ENCODE measurements around the gene SLC38A2. TPM values are rescaled to one million over a fixed set of nuclear protein-coding genes. Genes with fewer than 3 reads are reported as not detected.

The SLC38A2 gene
- total and polyA plus RNA-seq, 9 donors = 66.1 to 130 (median 104) TPM

GRCh38 chr12:46409342-46409741 lies 36.8 kb upstream of the SLC38A2 start:
- Histone ChIP-seq H3K27me3 (ENCODE audit: control insufficient read depth, insufficient read depth, low read length) (no peaks in the 10 kb centered on the region), H3K27ac (ENCODE audit: low read length) (no peak overlapping the region), H3K4me1 (ENCODE audit: control insufficient read depth, insufficient read depth, low read length) (peaks cover 2% of the 10 kb centered on the region), H3K9me3 (replicated peaks; ENCODE audit: control insufficient read depth, low read depth, low read length) (no peaks in the 10 kb centered on the region), H3K4me3 (ENCODE audit: low read length) (no peak overlapping the region), H3K36me3 (ENCODE audit: control insufficient read depth, insufficient read depth, low read length) (no peaks in the 10 kb centered on the region)
- no CpG with 5 or more reads among the region's 3 CpGs for WGBS (ENCODE audit: insufficient coverage)
- DNase-seq = no peak

- Histone ChIP-seq H3K4me3 (ENCODE audit: low read length) (no peak overlapping the region), H3K27me3 (ENCODE audit: control insufficient read depth, insufficient read depth, low read length) (no peaks in the 10 kb centered on the region), H3K27ac (ENCODE audit: low read length) (no peak overlapping the region), H3K36me3 (ENCODE audit: control insufficient read depth, insufficient read depth, low read length) (no peaks in the 10 kb centered on the region), H3K9me3 (replicated peaks; ENCODE audit: control insufficient read depth, low read depth, low read length) (no peaks in the 10 kb centered on the region), H3K4me1 (ENCODE audit: control insufficient read depth, insufficient read depth, low read length) (peaks cover 2% of the 10 kb centered on the region)
- WGBS (ENCODE audit: insufficient coverage) = 33% methylated on average over 3 of the region's 4 CpGs
- no peak for DNase-seq
These were observed 35.9 kb upstream of the SLC38A2 start for GRCh38 chr12:46408441-46408840.

- Histone ChIP-seq H3K4me3 (ENCODE audit: low read length) (no peak overlapping the region), H3K27ac (ENCODE audit: low read length) (no peak overlapping the region)
- WGBS (ENCODE audit: insufficient coverage) = no CpG with 5 or more reads among the region's 2 CpGs
These were observed 34.8 kb upstream of the SLC38A2 start for GRCh38 chr12:46407361-46407760.

GRCh38 chr12:46406352-46407027 lies 33.9 kb upstream of the SLC38A2 start:
- Histone ChIP-seq H3K27ac (ENCODE audit: low read length) (no peak overlapping the region), H3K4me1 (ENCODE audit: control insufficient read depth, insufficient read depth, low read length) (peaks cover 5% of the 10 kb centered on the region), H3K4me3 (ENCODE audit: low read length) (no peak overlapping the region), H3K27me3 (ENCODE audit: control insufficient read depth, insufficient read depth, low read length) (no peaks in the 10 kb centered on the region), H3K9me3 (replicated peaks; ENCODE audit: control insufficient read depth, low read depth, low read length) (no peaks in the 10 kb centered on the region), H3K36me3 (ENCODE audit: control insufficient read depth, insufficient read depth, low read length) (no peaks in the 10 kb centered on the region)
- WGBS (ENCODE audit: insufficient coverage) = no CpG with 5 or more reads among the region's 1 CpG
- DNase-seq = no peak

More at GRCh38 chr12:46407361-46407760, 34.8 kb upstream of the SLC38A2 start:
- no peaks in the 10 kb centered on the region for H3K9me3 ChIP-seq (replicated peaks; ENCODE audit: control insufficient read depth, low read depth, low read length)
- no peaks in the 10 kb centered on the region for H3K36me3 ChIP-seq (ENCODE audit: control insufficient read depth, insufficient read depth, low read length)
- no peak for DNase-seq
- H3K4me1 ChIP-seq (ENCODE audit: control insufficient read depth, insufficient read depth, low read length) = peaks cover 4% of the 10 kb centered on the region
- no peaks in the 10 kb centered on the region for H3K27me3 ChIP-seq (ENCODE audit: control insufficient read depth, insufficient read depth, low read length)

- Histone ChIP-seq H3K4me1 (ENCODE audit: control insufficient read depth, insufficient read depth, low read length) (peaks cover 7% of the 10 kb centered on the region), H3K9me3 (replicated peaks; ENCODE audit: control insufficient read depth, low read depth, low read length) (no peaks in the 10 kb centered on the region), H3K27ac (ENCODE audit: low read length) (no peak overlapping the region)
These were observed 32.2 kb upstream of the SLC38A2 start for GRCh38 chr12:46404733-46405132.

GRCh38 chr12:46404225-46404631 lies 31.7 kb upstream of the SLC38A2 start:
- WGBS (ENCODE audit: insufficient coverage) = no CpG with 5 or more reads among the region's 1 CpG
- DNase-seq = no peak
- Histone ChIP-seq H3K4me1 (ENCODE audit: control insufficient read depth, insufficient read depth, low read length) (peaks cover 7% of the 10 kb centered on the region), H3K27me3 (ENCODE audit: control insufficient read depth, insufficient read depth, low read length) (no peaks in the 10 kb centered on the region), H3K4me3 (ENCODE audit: low read length) (no peak overlapping the region), H3K27ac (ENCODE audit: low read length) (no peak overlapping the region), H3K9me3 (replicated peaks; ENCODE audit: control insufficient read depth, low read depth, low read length) (no peaks in the 10 kb centered on the region), H3K36me3 (ENCODE audit: control insufficient read depth, insufficient read depth, low read length) (no peaks in the 10 kb centered on the region)

More at GRCh38 chr12:46404733-46405132, 32.2 kb upstream of the SLC38A2 start:
- H3K36me3 ChIP-seq (ENCODE audit: control insufficient read depth, insufficient read depth, low read length) = no peaks in the 10 kb centered on the region
- H3K27me3 ChIP-seq (ENCODE audit: control insufficient read depth, insufficient read depth, low read length) = no peaks in the 10 kb centered on the region
- DNase-seq = no peak
- 91% methylated on average over 4 of the region's 5 CpGs for WGBS (ENCODE audit: insufficient coverage)
- no peak overlapping the region for H3K4me3 ChIP-seq (ENCODE audit: low read length)

GRCh38 chr12:46403719-46404070 lies 31.1 kb upstream of the SLC38A2 start:
- H3K27me3 ChIP-seq (ENCODE audit: control insufficient read depth, insufficient read depth, low read length) = no peaks in the 10 kb centered on the region
- H3K4me3 ChIP-seq (ENCODE audit: low read length) = no peak overlapping the region
- H3K9me3 ChIP-seq (replicated peaks; ENCODE audit: control insufficient read depth, low read depth, low read length) = no peaks in the 10 kb centered on the region
- no peak overlapping the region for H3K27ac ChIP-seq (ENCODE audit: low read length)
- no peak for DNase-seq
- H3K36me3 ChIP-seq (ENCODE audit: control insufficient read depth, insufficient read depth, low read length) = no peaks in the 10 kb centered on the region
- H3K4me1 ChIP-seq (ENCODE audit: control insufficient read depth, insufficient read depth, low read length) = peaks cover 5% of the 10 kb centered on the region

- WGBS (ENCODE audit: insufficient coverage) = no CpG with 5 or more reads among the region's 3 CpGs
- H3K27ac ChIP-seq (ENCODE audit: low read length) = peak overlapping the region; percentile 44
These were observed 30.6 kb upstream of the SLC38A2 start for GRCh38 chr12:46402941-46403718.

GRCh38 chr12:46402451-46402850 lies 29.9 kb upstream of the SLC38A2 start:
- WGBS (ENCODE audit: insufficient coverage) = no CpG with 5 or more reads among the region's 2 CpGs
- DNase-seq = no peak
- Histone ChIP-seq H3K4me1 (ENCODE audit: control insufficient read depth, insufficient read depth, low read length) (peaks cover 5% of the 10 kb centered on the region), H3K27ac (ENCODE audit: low read length) (peak overlapping the region; percentile 44), H3K27me3 (ENCODE audit: control insufficient read depth, insufficient read depth, low read length) (no peaks in the 10 kb centered on the region), H3K9me3 (replicated peaks; ENCODE audit: control insufficient read depth, low read depth, low read length) (no peaks in the 10 kb centered on the region), H3K36me3 (ENCODE audit: control insufficient read depth, insufficient read depth, low read length) (no peaks in the 10 kb centered on the region), H3K4me3 (ENCODE audit: low read length) (no peak overlapping the region)

More at GRCh38 chr12:46402941-46403718, 30.6 kb upstream of the SLC38A2 start:
- DNase-seq = no peak
- H3K4me3 ChIP-seq (ENCODE audit: low read length) = no peak overlapping the region
- no peaks in the 10 kb centered on the region for H3K27me3 ChIP-seq (ENCODE audit: control insufficient read depth, insufficient read depth, low read length)
- no peaks in the 10 kb centered on the region for H3K9me3 ChIP-seq (replicated peaks; ENCODE audit: control insufficient read depth, low read depth, low read length)
- H3K4me1 ChIP-seq (ENCODE audit: control insufficient read depth, insufficient read depth, low read length) = peaks cover 5% of the 10 kb centered on the region
- H3K36me3 ChIP-seq (ENCODE audit: control insufficient read depth, insufficient read depth, low read length) = no peaks in the 10 kb centered on the region

GRCh38 chr12:46401662-46402061 lies 29.1 kb upstream of the SLC38A2 start:
- Histone ChIP-seq H3K36me3 (ENCODE audit: control insufficient read depth, insufficient read depth, low read length) (no peaks in the 10 kb centered on the region), H3K27me3 (ENCODE audit: control insufficient read depth, insufficient read depth, low read length) (no peaks in the 10 kb centered on the region), H3K4me3 (ENCODE audit: low read length) (no peak overlapping the region), H3K27ac (ENCODE audit: low read length) (no peak overlapping the region), H3K4me1 (ENCODE audit: control insufficient read depth, insufficient read depth, low read length) (peaks cover 5% of the 10 kb centered on the region), H3K9me3 (replicated peaks; ENCODE audit: control insufficient read depth, low read depth, low read length) (no peaks in the 10 kb centered on the region)
- DNase-seq = peak; percentile 72
- 28% methylated on average over 2 of the region's 4 CpGs for WGBS (ENCODE audit: insufficient coverage)

Data from muscle of leg (tissue), 11 donors.